UCSD-AML1 (cell line): ENCODE data around the gene DCTN5.

Experiments
- DNase-seq: peaks from one replicate; lab custom pipeline; 2025; ENCODE audit not compliant: unreplicated experiment; lab: John Stamatoyannopoulos, UW

DCTN5 gene

DNA sequence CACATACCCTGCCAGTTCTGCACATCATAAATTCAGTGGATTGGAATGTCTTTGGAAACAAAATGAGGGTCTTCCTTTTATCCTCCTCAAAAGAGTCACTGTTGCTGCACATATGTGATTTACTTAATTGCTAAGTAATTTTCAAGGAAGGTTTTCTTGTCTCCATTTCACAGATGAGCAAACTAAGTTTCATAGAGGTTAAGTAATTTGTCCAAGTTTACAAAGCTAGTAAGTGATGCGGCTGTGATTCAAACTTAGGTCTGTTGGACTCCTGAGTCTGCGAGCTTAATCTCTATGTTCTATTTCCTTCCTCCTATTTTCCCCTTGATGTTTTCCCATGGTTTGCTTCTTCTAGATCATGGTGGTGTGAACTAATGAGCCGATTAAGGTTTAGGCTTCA is 85.4 kb downstream of the DCTN5 start:
- DNase-seq: no peak
